Activated CD4-positive, alpha-beta T cell treated with anti-CD3 and anti-CD28 coated beads, Interleukin-2, amount 50 U/mL, for 48 hours (primary cell): ENCODE results near the gene ADAMTS3.
"Not testable (repeated sequence)": the region's sequence is repeated elsewhere in the genome, so short reads cannot be mapped to it uniquely, and the experiment has no call there.

Experiments
- DNase-seq, 2 experiments: peaks; one replicate each; pipeline ENCODE4 v3.0.0-alpha.2; 2020

ADAMTS3 gene

GRCh38 chr4:72467633-72468032 lies 101.4 kb downstream of the ADAMTS3 start:
- DNase-seq, result no peak

- no peak for DNase-seq
These were observed 105.3 kb downstream of the ADAMTS3 start for GRCh38 chr4:72463724-72464123.

GRCh38 chr4:72457158-72457557 lies 111.9 kb downstream of the ADAMTS3 start:
- DNase-seq, result no peak

GRCh38 chr4:72451349-72451748 lies 117.7 kb downstream of the ADAMTS3 start:
- no peak for DNase-seq

- DNase-seq, result no peak
These were observed 119.3 kb downstream of the ADAMTS3 start for GRCh38 chr4:72449705-72450104.

- DNase-seq, result no peak
These were observed 120.8 kb downstream of the ADAMTS3 start for GRCh38 chr4:72448231-72448630.

- DNase-seq, result no peak
These were observed 122.5 kb downstream of the ADAMTS3 start for GRCh38 chr4:72446353-72447055.

- DNase-seq, result no peak
These were observed 124.9 kb downstream of the ADAMTS3 start for GRCh38 chr4:72444092-72444491.

- DNase-seq, result no peak
These were observed 126.3 kb downstream of the ADAMTS3 start for GRCh38 chr4:72442715-72443114.

- DNase-seq, result no peak
These were observed 126.9 kb downstream of the ADAMTS3 start for GRCh38 chr4:72442147-72442546.

GRCh38 chr4:72440386-72440785 lies 128.6 kb downstream of the ADAMTS3 start:
- no peak for DNase-seq

- no peak for DNase-seq
These were observed 136.0 kb downstream of the ADAMTS3 start for GRCh38 chr4:72432975-72433374.

GRCh38 chr4:72432282-72432681 lies 136.7 kb downstream of the ADAMTS3 start:
- DNase-seq, result no peak

- DNase-seq, result no peak
These were observed 138.0 kb downstream of the ADAMTS3 start for GRCh38 chr4:72430988-72431387.

GRCh38 chr4:72430050-72430449 lies 139.0 kb downstream of the ADAMTS3 start:
- no peak for DNase-seq

- no peak for DNase-seq
These were observed 139.6 kb downstream of the ADAMTS3 start for GRCh38 chr4:72429397-72429889.

GRCh38 chr4:72427057-72427456 lies 142.0 kb downstream of the ADAMTS3 start:
- no peak for DNase-seq

- not testable (repeated sequence) for DNase-seq
These were observed 143.1 kb downstream of the ADAMTS3 start for GRCh38 chr4:72425908-72426307.

- DNase-seq, result no peak
These were observed 145.0 kb downstream of the ADAMTS3 start for GRCh38 chr4:72424006-72424405.

GRCh38 chr4:72422416-72422815 lies 146.6 kb downstream of the ADAMTS3 start:
- no peak for DNase-seq

GRCh38 chr4:72418458-72418857 lies 150.6 kb downstream of the ADAMTS3 start:
- DNase-seq, result no peak

- DNase-seq, result no peak
These were observed 158.9 kb downstream of the ADAMTS3 start for GRCh38 chr4:72410158-72410557.

- DNase-seq, result no peak
These were observed 160.5 kb downstream of the ADAMTS3 start for GRCh38 chr4:72408568-72408967.

GRCh38 chr4:72405417-72405816 lies 163.6 kb downstream of the ADAMTS3 start:
- DNase-seq, result no peak

- DNase-seq, result no peak
These were observed 171.7 kb downstream of the ADAMTS3 start for GRCh38 chr4:72397314-72397713.
